Right lobe of liver (tissue), 6 donors: ENCODE results near the gene RHPN2. TPM values are rescaled to one million over a fixed set of nuclear protein-coding genes. Genes with fewer than 3 reads are reported as not detected.
A peak's percentile ranks its signal among the peaks of the same experiment; 100 is the strongest.

Source experiments
- ATAC-seq, 4 donors: fragments of 200-7000 bp; cut with Tn5 transposase; one replicate each; pipeline ENCODE4 v1.9.1; 2020; ENCODE audit warnings: mild to moderate bottlenecking in 4 of 4, moderate library complexity in 4 of 4
- DNase-seq, 3 donors: peaks; one replicate each; pipeline ENCODE4 v3.0.0-alpha.2; 2020
- H3K27ac ChIP-seq, 3 donors: fragments of 200-600 bp; one replicate each; pipeline ENCODE4 v1.8.0; 2022
- H3K27me3 ChIP-seq, 2 donors: fragments of 200-600 bp; one replicate each; pipeline ENCODE4 v1.8.0; 2022
- H3K36me3 ChIP-seq, 4 donors: fragments of 200-600 bp; sonication (generic) in 1 of 4; one replicate each; pipeline versions ENCODE4 v1.5.1 to v1.8.0; 2017 to 2022; ENCODE audit warnings: control low read depth in 1 of 4
- H3K4me1 ChIP-seq, 4 donors: fragments of 200-600 bp; sonication (generic) in 1 of 4; one replicate each; pipeline versions ENCODE4 v1.5.1 to v1.8.0; 2017 to 2022; ENCODE audit warnings: control low read depth in 1 of 4
- H3K4me3 ChIP-seq, 3 donors: fragments of 200-600 bp; one replicate each; pipeline ENCODE4 v1.8.0; 2022
- H3K9me3 ChIP-seq, 4 donors: fragments of 200-600 bp; sonication (generic) in 1 of 4; one replicate each; pipeline versions ENCODE4 v1.5.1 to v1.8.0; 2017 to 2022; ENCODE audit warnings: control low read depth in 1 of 4
- CTCF ChIP-seq, 4 donors: fragments of 200-600 bp in 3 of 4; fragments of 450-650 bp in 1 of 4; IDR thresholded peaks; one replicate each; pipeline versions ENCODE4 v1.5.1 to v1.8.0; 2016 to 2022; ENCODE audit warnings: antibody characterized with exemption in 4 of 4, mild to moderate bottlenecking in 2 of 4
- POLR2A ChIP-seq: fragments of 450-650 bp; IDR thresholded peaks from one replicate; pipeline ENCODE4 v1.6.1; 2017; ENCODE audit warnings: antibody characterized with exemption, mild to moderate bottlenecking
- WGBS: methylation state at CpG from one replicate; pipeline ENCODE4 v1.1.6; 2018; ENCODE audit warnings: low coverage, low lambda C conversion rate; ENCODE audit not compliant: insufficient coverage; ENCODE audit errors: missing lambda C conversion rate; 5-methylcytosine and 5-hydroxymethylcytosine counted together
- intact Hi-C, 2 donors: fragments of 100-400 bp; cut with DNase I; formaldehyde crosslinking; loops; one replicate each; pipeline versions ENCODE4 v1.11.2 to v1.14.1; 2022
- total RNA-seq, 6 experiments: library from RNA; depleted of rRNA in 2 of 6; stranded (reverse); fragments of >200 nt in 2 of 6; fragmentation: NEBNext Ultra II Directional in 3 of 6; extraction: Animal tissue kit (Norgen Biotek cat#: 25700) in 3 of 6; gene quantifications; one replicate each; pipeline versions ENCODE4 v1.1.0 to v1.2.4, GENCODE V29; 2016 to 2023
- donor health status: DM: no; HTN: yes; CAD: no.
- donor health status: DM: no; HTN: no; CAD: no.
- donor health status: DM: no; HTN: no; CAD: no.
- donor health status: DM: no; HTN: yes; CAD: no.
- donor health status: DM: no; HTN: yes; CAD: no.

The RHPN2 gene
- total RNA-seq, 6 experiments from 2014 or later = 8.7 to 18.1 (median 16.4) TPM

DNA sequence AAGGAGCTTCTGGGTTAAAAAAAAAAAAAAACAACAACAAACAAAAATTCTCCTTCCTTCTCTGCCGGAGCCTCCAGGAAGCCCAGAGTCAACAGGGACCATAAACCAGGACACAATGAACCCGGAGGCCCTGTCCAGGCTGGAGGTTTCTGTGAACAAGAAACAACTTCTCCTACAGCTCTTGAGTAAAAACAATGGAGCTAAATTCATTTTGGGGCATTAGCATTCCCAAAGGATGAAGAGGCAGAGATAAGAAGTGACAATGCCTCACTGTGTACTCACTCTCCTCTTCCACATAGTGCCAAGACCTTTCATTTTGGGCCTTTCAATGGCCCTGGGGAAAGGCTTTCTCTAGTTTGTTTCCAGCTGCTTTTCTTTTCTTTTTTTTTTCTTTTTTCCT lies 9.0 kb downstream of the RHPN2 start:
- no peak for DNase-seq
- no peaks in the 10 kb centered on the region for H3K27me3 ChIP-seq
- intact Hi-C loops = no loop called here
- no CpG with 5 or more reads among the region's 2 CpGs for WGBS
- no peak overlapping the region for H3K4me3 ChIP-seq
- TF ChIP-seq CTCF (IDR thresholded peaks at IDR 0.05) (no peak), POLR2A (no peak)
- no peaks in the 10 kb centered on the region for H3K9me3 ChIP-seq
- no peaks in the 10 kb centered on the region for H3K36me3 ChIP-seq
- H3K4me1 ChIP-seq = peaks cover 0 to 35% (median 10%) of the 10 kb centered on the region in 4 donors
- H3K27ac ChIP-seq = no peak overlapping the region
- ATAC-seq = no peak

DNA sequence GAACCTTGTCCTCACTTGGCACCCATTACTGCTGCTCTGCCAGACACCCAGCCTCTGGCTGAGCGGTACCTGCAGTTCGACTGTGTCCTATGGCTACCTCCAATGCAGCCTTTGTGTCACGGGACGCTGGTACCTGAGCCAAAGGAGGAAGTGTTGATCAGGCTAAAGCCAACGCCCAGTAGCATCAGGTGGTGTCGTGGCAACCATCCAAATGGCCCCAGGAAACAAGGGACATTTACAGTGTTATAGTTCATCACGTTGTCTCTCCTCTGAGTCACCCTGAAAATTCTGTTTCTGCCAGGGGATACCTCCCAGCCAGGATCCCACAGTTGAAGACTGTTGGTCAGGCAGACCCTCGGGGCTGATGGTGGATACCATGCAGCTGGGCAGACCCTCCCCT lies 10.1 kb downstream of the RHPN2 start:
- no peaks in the 10 kb centered on the region for H3K27me3 ChIP-seq
- peaks cover 0 to 35% (median 13%) of the 10 kb centered on the region in 4 donors for H3K4me1 ChIP-seq
- intact Hi-C loops = no loop called here
- DNase-seq (peak; percentile 77 to 90 (median 86)), ATAC-seq (peak; percentile 64 to 83 (median 77))
- WGBS = 25% methylated on average over 5 of the region's 8 CpGs
- no peak for TF ChIP-seq CTCF (IDR thresholded peaks at IDR 0.05)
- no peak for TF ChIP-seq POLR2A
- no peak overlapping the region for H3K4me3 ChIP-seq
- H3K36me3 ChIP-seq = no peaks in the 10 kb centered on the region
- H3K9me3 ChIP-seq = no peaks in the 10 kb centered on the region
- H3K27ac ChIP-seq = peak overlapping the region; percentile 36 to 75 (median 65)

DNA sequence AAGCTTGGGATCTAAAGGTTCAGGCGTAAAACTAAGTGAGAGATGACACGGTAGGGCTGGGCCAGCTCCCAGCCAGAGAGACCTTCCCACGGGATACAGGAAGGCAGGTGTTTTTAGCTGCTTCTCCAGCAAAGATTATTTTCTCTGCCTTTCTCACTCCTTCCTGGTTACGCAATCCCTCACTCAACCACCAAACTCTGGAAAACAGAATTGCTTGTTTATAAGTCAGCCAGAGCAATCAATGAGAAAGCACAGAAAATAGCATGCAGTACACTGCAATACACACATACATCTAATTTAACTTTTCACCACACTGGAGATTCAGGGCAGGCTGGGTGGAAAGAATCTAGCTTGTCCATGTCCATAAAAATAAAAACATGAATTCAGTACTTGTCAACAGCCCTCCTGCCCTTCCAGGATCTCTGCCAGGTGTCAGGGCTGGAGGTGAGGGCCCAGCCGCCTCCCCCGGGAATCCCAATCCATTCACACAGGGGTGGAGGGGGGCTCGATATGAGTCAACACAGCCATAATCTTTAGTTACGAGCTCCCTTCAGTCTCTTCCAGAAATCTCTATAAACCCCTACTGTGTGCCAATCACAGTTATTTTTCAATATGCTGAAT lies 12.2 kb downstream of the RHPN2 start:
- H3K27ac ChIP-seq = peak overlapping the region; percentile 29 to 84 (median 71)
- no peaks in the 10 kb centered on the region for H3K36me3 ChIP-seq
- WGBS = 18% methylated on average over 6 of the region's 8 CpGs
- H3K27me3 ChIP-seq = no peaks in the 10 kb centered on the region
- intact Hi-C loops = no loop called here
- TF ChIP-seq CTCF (IDR thresholded peaks at IDR 0.05) (no peak), POLR2A (no peak)
- peak in 2 of 3 donors; percentile 34 to 51 for DNase-seq
- peak; percentile 60 to 79 (median 72) for ATAC-seq
- H3K4me3 ChIP-seq = no peak overlapping the region
- H3K9me3 ChIP-seq = no peaks in the 10 kb centered on the region
- H3K4me1 ChIP-seq = peaks cover 0 to 35% (median 16%) of the 10 kb centered on the region in 4 donors

- Histone ChIP-seq H3K27me3 (no peaks in the 10 kb centered on the region), H3K27ac (no peak overlapping the region), H3K4me1 (peaks cover 0 to 35% (median 16%) of the 10 kb centered on the region in 4 donors), H3K4me3 (no peak overlapping the region), H3K36me3 (no peaks in the 10 kb centered on the region), H3K9me3 (no peaks in the 10 kb centered on the region)
- DNase-seq (no peak), ATAC-seq (no peak)
- 95% methylated on average over 2 of the region's 3 CpGs for WGBS
- no peak for TF ChIP-seq POLR2A
- TF ChIP-seq CTCF (IDR thresholded peaks at IDR 0.05) = no peak
- intact Hi-C loops = no loop called here
Measured at GRCh38 chr19:33050110-33050509, 14.6 kb downstream of the RHPN2 start.
